RWPE2 (cell line): ENCODE measurements around the gene SLCO3A1.

Experiments used
- ATAC-seq: fragments of 200-7000 bp; cut with Tn5 transposase; 3 replicates; pipeline ENCODE4 v1.9.1; 2021; ENCODE audit warnings: low read depth
- DNase-seq: peaks from one replicate; pipeline ENCODE4 v3.0.0-alpha.2; 2020; ENCODE audit warnings: low spot score
- H3K27ac ChIP-seq: fragments of 450-650 bp; 2 replicates; pipeline ENCODE4 v1.5.1; 2017; ENCODE audit warnings: mild to moderate bottlenecking; ENCODE audit not compliant: poor library complexity, severe bottlenecking
- H3K27me3 ChIP-seq: fragments of 250-450 bp; sonication (Bioruptor Pico); 2 replicates; pipeline ENCODE4 v1.5.1; 2021; ENCODE audit warnings: mild to moderate bottlenecking, moderate library complexity; ENCODE audit not compliant: insufficient read depth, poor library complexity, severe bottlenecking
- H3K36me3 ChIP-seq: fragments of 250-450 bp; sonication (Bioruptor Pico); 2 replicates; pipeline ENCODE4 v1.5.1; 2020; ENCODE audit warnings: low read depth, mild to moderate bottlenecking, moderate library complexity
- H3K4me1 ChIP-seq: fragments of 250-450 bp; sonication (Bioruptor Pico); 2 replicates; pipeline ENCODE4 v1.5.1; 2021; ENCODE audit warnings: mild to moderate bottlenecking, moderate library complexity; ENCODE audit not compliant: insufficient read depth, poor library complexity, severe bottlenecking
- H3K4me3 ChIP-seq: fragments of 250-450 bp; sonication (Bioruptor Pico); 2 replicates; pipeline ENCODE4 v1.5.1; 2021; ENCODE audit warnings: mild to moderate bottlenecking, moderate library complexity; ENCODE audit not compliant: severe bottlenecking
- H3K9me3 ChIP-seq: fragments of 250-450 bp; sonication (Bioruptor Pico); 2 replicates; pipeline ENCODE4 v1.5.1; 2021; ENCODE audit warnings: mild to moderate bottlenecking, moderate library complexity; ENCODE audit not compliant: severe bottlenecking
- TF ChIP-seq, protein P1 (sequence below): fragments of 450-650 bp; IDR thresholded peaks from one replicate; pipeline ENCODE4 v1.5.1; 2017; ENCODE audit warnings: mild to moderate bottlenecking, moderate library complexity; ENCODE audit not compliant: poor library complexity, severe bottlenecking

The SLCO3A1 gene

DNA sequence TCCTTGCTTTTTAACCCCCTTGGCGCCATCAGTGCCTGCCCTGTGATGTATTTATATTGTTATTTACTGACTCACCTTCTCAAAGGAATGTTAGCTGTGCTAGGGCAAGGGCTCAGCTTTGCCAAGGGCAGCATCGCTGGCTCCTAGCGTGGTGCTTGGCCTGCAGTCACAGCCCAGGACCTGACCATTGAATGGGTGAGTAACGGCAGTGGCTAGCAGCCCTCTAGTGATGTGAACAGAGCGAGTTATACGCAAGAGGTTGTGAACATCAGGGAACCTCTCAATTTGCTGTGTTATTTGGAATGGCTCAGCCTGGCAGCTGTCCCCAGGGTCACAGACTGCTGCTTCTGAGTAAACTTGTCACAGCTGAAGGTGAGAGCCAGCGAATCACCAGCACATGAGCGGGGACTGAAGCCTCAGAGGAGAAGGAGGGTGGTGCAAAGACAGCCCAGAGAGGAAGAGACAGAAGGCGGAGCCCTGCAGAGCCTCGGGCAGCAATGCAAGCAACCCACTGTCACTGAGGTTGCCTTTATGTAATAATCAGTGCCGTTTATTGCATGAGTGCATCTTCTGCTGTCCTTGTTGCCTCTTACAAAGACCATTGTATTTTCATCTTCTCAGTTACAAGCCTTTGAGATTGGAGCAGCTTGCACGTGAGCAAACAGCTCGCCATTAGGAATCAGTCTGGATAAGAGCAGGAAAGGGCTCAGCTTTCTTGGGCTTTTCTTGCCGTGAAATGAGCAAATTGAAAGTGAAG lies 158.3 kb downstream of the SLCO3A1 start:
- DNase-seq, result no peak
- TF ChIP-seq, protein P1, sequence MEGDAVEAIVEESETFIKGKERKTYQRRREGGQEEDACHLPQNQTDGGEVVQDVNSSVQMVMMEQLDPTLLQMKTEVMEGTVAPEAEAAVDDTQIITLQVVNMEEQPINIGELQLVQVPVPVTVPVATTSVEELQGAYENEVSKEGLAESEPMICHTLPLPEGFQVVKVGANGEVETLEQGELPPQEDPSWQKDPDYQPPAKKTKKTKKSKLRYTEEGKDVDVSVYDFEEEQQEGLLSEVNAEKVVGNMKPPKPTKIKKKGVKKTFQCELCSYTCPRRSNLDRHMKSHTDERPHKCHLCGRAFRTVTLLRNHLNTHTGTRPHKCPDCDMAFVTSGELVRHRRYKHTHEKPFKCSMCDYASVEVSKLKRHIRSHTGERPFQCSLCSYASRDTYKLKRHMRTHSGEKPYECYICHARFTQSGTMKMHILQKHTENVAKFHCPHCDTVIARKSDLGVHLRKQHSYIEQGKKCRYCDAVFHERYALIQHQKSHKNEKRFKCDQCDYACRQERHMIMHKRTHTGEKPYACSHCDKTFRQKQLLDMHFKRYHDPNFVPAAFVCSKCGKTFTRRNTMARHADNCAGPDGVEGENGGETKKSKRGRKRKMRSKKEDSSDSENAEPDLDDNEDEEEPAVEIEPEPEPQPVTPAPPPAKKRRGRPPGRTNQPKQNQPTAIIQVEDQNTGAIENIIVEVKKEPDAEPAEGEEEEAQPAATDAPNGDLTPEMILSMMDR, result no peak

DNA sequence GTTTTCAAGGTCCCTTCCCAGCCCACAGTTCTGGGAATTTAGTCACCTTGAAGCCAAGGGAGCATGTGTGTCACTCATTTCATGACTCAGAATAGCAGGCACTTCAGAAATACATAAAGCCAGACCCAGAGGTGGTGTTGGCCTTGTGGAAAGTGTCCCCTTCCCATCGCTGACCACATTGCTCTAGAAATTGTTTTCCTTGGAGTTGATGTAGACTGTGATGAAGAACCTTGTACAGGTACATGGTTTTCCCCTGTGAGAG lies 158.8 kb downstream of the SLCO3A1 start:
- ATAC-seq, result no peak
- no peaks in the 10 kb centered on the region for H3K36me3 ChIP-seq
- TF ChIP-seq, protein P1, result no peak
- no peak overlapping the region for H3K4me3 ChIP-seq
- peaks cover 8% of the 10 kb centered on the region for H3K4me1 ChIP-seq
- H3K9me3 ChIP-seq, result no peaks in the 10 kb centered on the region
- no peaks in the 10 kb centered on the region for H3K27me3 ChIP-seq
- DNase-seq, result no peak
- no peak overlapping the region for H3K27ac ChIP-seq

More for the DNA sequence above, 158.3 kb downstream of the SLCO3A1 start:
- Histone ChIP-seq H3K4me3 (no peak overlapping the region), H3K9me3 (no peaks in the 10 kb centered on the region), H3K27me3 (no peaks in the 10 kb centered on the region), H3K27ac (no peak overlapping the region), H3K4me1 (peaks cover 8% of the 10 kb centered on the region), H3K36me3 (no peaks in the 10 kb centered on the region)
- ATAC-seq, result peak; percentile 92

DNA sequence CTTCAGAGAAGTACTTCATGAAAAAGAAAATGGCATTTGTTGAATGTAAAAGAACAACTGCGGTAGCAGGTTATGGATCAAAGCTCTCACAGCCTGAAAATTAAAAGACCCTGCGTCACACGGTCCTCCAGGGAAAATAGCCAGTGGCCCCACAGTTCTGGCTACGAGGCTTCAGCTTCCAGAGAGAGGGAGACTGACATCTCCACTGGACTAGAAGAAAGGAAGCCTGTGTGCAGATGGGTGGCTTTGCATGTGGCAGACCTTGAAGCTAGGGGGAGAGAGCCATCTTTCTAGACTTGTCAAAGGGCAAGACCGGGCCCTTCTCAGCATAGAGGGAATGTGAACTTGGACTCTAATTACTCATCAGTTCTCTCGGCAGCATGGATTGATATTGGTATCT lies 159.4 kb downstream of the SLCO3A1 start:
- no peaks in the 10 kb centered on the region for H3K9me3 ChIP-seq
- no peaks in the 10 kb centered on the region for H3K27me3 ChIP-seq
- H3K4me1 ChIP-seq, result peaks cover 8% of the 10 kb centered on the region
- H3K27ac ChIP-seq, result no peak overlapping the region
- TF ChIP-seq, protein P1, result no peak
- ATAC-seq (no peak), DNase-seq (no peak)
- H3K36me3 ChIP-seq, result no peaks in the 10 kb centered on the region
- no peak overlapping the region for H3K4me3 ChIP-seq

DNA sequence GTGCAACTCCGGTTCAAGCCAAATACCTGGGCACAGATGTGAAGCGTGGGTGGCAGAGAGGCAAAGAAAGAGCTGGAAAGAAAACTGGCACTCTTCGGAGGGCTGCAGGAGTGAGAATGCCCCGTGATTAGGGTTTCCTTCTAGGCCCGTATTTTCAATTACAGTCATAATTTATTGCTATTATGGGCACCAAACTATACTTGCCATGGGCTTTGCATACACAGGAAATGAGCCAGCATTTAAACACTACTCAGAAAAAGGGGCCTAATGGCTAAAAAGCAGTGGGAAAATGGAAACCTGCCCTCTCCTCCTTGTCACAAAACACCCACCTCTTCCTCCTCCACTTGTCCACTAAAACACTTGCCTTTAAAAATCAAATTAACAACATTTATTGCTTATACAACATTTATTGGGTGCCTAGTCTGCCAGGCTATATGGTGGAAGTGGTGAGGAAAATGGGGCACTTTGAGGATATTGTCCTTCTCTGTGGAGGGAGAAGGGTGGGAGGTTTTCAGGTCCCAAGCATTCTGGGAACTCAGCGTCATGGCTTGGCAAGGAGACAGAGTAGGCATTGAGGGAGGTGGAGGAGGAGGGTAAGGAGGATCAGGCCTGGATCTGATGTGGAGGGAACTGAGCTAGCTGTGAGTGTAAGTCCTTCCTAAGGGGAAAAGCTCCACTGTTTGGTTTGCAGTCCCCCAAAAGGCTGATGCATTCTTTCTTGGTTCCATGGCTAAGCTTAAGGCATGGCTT lies 160.9 kb downstream of the SLCO3A1 start:
- Histone ChIP-seq H3K36me3 (no peaks in the 10 kb centered on the region), H3K4me1 (peaks cover 8% of the 10 kb centered on the region), H3K27me3 (no peaks in the 10 kb centered on the region), H3K27ac (no peak overlapping the region), H3K9me3 (no peaks in the 10 kb centered on the region), H3K4me3 (no peak overlapping the region)
- ATAC-seq, result no peak
- TF ChIP-seq, protein P1, result no peak
- DNase-seq, result no peak

DNA sequence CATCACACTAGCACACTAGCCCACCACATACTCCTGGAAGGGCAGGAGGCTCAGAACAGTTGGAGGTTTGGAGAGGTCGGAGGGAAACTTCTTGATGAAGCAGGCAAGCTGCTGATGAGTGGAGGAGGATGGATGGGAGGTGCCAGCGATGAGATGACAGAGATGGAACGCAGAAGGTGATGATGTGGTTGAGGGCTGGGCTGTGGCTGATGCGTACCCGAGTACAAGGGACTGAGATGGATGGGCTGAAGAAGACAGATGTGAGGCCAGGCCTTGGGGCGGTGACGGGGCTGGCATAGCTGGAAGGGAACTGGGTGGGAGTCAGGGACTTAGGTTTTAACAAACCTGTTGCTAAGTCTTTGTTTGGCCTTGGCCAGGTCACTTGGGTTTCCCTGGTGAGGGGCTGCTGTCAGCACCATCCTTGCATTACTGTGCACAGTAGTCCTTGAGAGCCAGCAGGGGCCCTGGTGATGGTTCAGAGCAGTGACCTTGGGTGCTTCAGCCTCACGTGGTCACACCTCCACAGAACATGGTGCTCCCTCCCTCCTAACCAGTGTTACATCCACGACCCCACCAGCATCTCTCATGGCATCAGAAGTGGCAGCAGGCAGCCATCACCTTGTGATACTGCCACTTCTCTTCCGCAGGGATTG lies 164.5 kb downstream of the SLCO3A1 start:
- Histone ChIP-seq H3K4me1 (no peaks in the 10 kb centered on the region), H3K36me3 (no peaks in the 10 kb centered on the region), H3K27me3 (no peaks in the 10 kb centered on the region), H3K9me3 (no peaks in the 10 kb centered on the region), H3K4me3 (no peak overlapping the region), H3K27ac (no peak overlapping the region)
- DNase-seq, result no peak
- ATAC-seq, result no peak
- TF ChIP-seq, protein P1, result no peak
